GM12891 (cell line): ENCODE results near the gene TMCC1.
"Not testable (repeated sequence)": the region's sequence is repeated elsewhere in the genome, so short reads cannot be mapped to it uniquely, and the experiment has no call there.

ENCODE experiments used
- DNase-seq: peaks from one replicate; pipeline ENCODE4 v3.0.0; 2011; ENCODE audit warnings: low spot score; ENCODE audit not compliant: insufficient read length
- FAIRE-seq: peaks from 2 replicates; lab custom pipeline; 2011; peaks lifted over from hg19 to GRCh38; lab: Jason Lieb, UNC
- PAX5 ChIP-seq: IDR thresholded peaks from 2 replicates; pipeline ENCODE4 v1.6.1; 2011; ENCODE audit warnings: low read length, moderate library complexity, mild to moderate bottlenecking; ENCODE audit not compliant: insufficient read depth, severe bottlenecking
- POLR2A ChIP-seq: IDR thresholded peaks from 2 replicates; pipeline ENCODE4 v1.6.1; 2011; ENCODE audit warnings: low read depth, low read length, control low read depth
- POLR2AphosphoS5 ChIP-seq: IDR thresholded peaks from 2 replicates; pipeline ENCODE4 v1.6.1; 2011; ENCODE audit warnings: low read depth, low read length, control low read depth
- POU2F2 ChIP-seq: IDR thresholded peaks from 2 replicates; pipeline ENCODE4 v1.6.1; 2011; ENCODE audit warnings: low read depth, mild to moderate bottlenecking, control low read depth, low read length, moderate library complexity
- SPI1 ChIP-seq: IDR thresholded peaks from 2 replicates; pipeline ENCODE4 v1.6.1; 2011; ENCODE audit warnings: low read depth, low read length, control low read depth
- TAF1 ChIP-seq: IDR thresholded peaks from 2 replicates; pipeline ENCODE4 v1.6.1; 2011; ENCODE audit warnings: low read depth, low read length, control low read depth

The TMCC1 gene

DNA sequence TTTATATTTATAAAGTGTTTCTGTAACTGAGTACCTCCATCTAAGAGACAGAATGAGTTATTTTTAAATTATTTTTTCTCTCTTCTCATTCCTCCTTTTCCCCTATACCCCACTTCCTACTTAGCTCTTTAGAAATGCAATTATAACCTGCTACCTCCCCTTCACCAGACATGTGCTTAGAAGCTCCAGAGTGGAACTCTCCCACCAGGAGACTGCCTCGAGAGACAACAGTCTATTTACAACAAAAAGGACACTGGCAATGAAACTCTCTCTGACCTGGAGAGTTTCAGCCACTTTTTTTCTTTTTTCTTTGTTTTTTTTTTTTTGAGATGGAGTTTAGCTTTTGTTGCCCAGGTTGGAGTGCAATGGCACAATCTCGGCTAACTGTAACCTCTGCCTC is 177.7 kb downstream of the TMCC1 start:
- FAIRE-seq (no peak), DNase-seq (no peak)
- TF ChIP-seq TAF1 = no peak
- no peak for TF ChIP-seq POLR2A
- TF ChIP-seq POU2F2 = no peak
- no peak for TF ChIP-seq SPI1
- no peak for TF ChIP-seq PAX5
- TF ChIP-seq POLR2AphosphoS5 = no peak

- FAIRE-seq (no peak), DNase-seq (no peak)
- TF ChIP-seq PAX5 (no peak), POLR2A (no peak), TAF1 (no peak), SPI1 (no peak), POU2F2 (no peak), POLR2AphosphoS5 (no peak)
Observed at GRCh38 chr3:129708328-129708861, 185.1 kb downstream of the TMCC1 start.

DNA sequence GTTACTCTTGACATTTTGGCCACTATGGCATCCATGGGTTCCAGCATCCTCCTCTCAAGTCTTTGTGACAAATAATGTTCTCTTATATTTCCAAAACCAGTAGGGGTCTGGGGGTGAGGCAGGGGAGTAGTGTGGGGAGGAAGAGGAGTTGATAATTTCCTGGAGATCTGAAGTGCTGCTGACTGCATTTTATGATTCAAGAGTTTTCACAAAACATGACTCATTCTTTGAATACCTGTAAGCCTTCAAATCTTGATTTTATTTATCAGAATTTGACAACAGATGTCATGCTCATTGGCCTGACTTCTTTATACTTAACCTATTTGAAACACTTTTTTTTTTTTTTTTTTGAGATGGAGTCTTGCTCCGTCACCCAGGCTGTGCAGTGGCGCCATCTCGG is 188.2 kb downstream of the TMCC1 start:
- DNase-seq = no peak
- no peak for FAIRE-seq
- TF ChIP-seq TAF1 (no peak), POU2F2 (no peak), POLR2A (no peak)

DNA sequence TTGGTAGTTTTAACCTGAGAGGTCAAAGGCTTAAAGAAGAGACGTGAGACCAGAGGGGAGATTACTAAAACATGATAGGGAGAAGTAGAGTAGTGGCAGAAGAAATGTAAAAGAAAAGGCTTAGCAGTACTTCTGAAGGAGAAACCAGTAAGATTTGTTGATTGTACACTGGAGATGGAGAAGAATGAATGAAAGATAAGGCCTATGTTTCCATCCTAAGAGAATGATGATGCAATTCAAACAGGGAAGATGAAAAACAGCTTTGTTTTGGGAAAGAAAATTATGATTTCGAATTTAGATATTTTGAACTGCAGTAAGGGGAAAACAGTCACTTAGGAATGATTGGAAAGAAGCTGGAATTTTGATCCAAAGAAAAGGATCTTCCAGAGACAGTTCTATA is 189.6 kb downstream of the TMCC1 start:
- FAIRE-seq = no peak
- TF ChIP-seq POU2F2 (no peak), TAF1 (no peak), PAX5 (no peak), SPI1 (no peak), POLR2AphosphoS5 (no peak), POLR2A (no peak)

DNA sequence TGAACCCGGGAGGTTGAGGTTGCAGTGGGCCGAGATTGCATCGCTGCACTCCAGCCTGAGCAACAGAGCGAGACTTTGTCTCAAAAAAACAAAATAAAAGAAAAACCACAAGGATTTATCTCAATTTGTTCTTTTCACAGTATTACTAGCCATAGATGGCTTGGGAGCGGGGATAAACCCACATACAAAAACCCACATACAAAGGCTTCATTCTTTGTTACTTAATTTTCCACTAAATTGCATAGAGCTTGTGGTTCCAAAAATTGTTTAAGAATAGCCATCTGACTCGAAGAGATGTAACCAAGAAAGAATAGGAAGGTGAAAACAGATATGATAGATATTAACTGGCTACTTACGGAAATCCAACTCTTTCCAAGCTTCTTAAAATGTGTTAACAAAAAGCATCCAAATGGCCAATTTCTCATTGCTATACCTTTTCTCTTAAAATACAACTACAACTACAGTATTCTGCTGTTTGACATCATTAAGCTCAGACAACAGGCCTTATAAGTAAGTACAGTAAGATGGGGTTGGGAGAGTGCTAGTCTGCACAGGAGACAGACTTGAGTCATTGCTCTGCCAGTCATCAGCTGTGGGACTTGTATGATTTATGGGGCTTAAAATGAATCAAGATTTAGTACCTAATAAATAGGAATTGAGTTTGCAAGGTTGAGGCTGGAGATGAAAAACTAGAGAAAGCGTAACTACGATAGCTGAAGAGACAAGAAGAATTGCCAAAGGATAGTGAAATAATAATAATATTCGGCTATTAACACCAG is 190.4 kb downstream of the TMCC1 start:
- FAIRE-seq (no peak), DNase-seq (no peak)
- no peak for TF ChIP-seq PAX5
- TF ChIP-seq TAF1 = no peak
- TF ChIP-seq SPI1 = no peak
- no peak for TF ChIP-seq POLR2A
- no peak for TF ChIP-seq POU2F2
- TF ChIP-seq POLR2AphosphoS5 = no peak

More for the DNA sequence above, 189.6 kb downstream of the TMCC1 start:
- no peak for DNase-seq

DNA sequence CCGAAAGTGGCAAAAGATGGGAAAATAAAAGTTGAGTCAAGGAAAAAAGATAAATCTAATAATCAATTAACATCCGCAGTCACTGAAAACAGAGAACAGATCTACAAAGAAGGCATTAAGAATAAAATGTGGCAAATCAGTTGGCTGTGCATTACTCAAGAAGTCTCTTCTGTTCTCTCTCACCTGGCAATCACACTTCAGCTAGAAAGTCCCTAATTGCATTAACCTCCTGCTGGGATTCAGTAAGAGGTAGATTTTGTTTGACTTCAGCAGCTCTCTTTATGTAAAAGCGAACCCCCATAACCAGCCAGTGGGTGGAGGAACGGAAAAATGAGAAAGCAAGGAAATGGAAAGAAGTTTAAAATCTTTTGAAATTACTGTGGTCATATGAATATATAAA is 192.3 kb downstream of the TMCC1 start:
- no peak for TF ChIP-seq SPI1
- TF ChIP-seq POLR2A = no peak
- TF ChIP-seq POLR2AphosphoS5 = no peak
- no peak for TF ChIP-seq POU2F2
- TF ChIP-seq TAF1 = no peak
- no peak for TF ChIP-seq PAX5
- FAIRE-seq (no peak), DNase-seq (no peak)

DNA sequence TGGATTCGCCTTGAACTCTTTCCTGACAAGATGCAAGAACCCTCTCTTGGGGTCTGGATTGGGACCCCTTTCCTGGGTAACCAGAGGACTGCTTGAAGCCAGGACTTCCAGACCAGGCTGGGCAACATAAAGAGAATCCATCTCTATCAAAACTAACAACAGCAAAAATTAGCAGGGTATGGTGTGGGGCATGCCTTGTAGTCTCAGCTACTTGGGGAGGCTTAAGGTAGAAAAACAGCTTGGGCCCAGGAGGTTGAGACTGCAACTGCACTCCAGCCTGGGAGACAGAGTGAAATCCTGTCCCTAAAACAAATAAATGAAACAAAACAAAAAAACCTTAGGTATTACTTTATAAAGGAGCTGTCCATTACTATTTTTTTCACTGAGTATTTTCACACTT is 193.9 kb downstream of the TMCC1 start:
- FAIRE-seq = no peak
- TF ChIP-seq POU2F2 = no peak
- TF ChIP-seq SPI1 = no peak
- TF ChIP-seq POLR2A = no peak
- no peak for TF ChIP-seq PAX5
- no peak for TF ChIP-seq TAF1
- TF ChIP-seq POLR2AphosphoS5 = no peak
- DNase-seq = no peak

- FAIRE-seq (no peak), DNase-seq (no peak)
- TF ChIP-seq POU2F2 (no peak), PAX5 (no peak), POLR2AphosphoS5 (no peak), TAF1 (no peak), POLR2A (no peak), SPI1 (no peak)
Observed at GRCh38 chr3:129699199-129699598, 194.3 kb downstream of the TMCC1 start.

- no peak for FAIRE-seq
- TF ChIP-seq POU2F2 (no peak), PAX5 (no peak), POLR2AphosphoS5 (no peak), TAF1 (no peak), SPI1 (no peak), POLR2A (no peak)
- no peak for DNase-seq
Observed at GRCh38 chr3:129697229-129697969, 196.1 kb downstream of the TMCC1 start.

DNA sequence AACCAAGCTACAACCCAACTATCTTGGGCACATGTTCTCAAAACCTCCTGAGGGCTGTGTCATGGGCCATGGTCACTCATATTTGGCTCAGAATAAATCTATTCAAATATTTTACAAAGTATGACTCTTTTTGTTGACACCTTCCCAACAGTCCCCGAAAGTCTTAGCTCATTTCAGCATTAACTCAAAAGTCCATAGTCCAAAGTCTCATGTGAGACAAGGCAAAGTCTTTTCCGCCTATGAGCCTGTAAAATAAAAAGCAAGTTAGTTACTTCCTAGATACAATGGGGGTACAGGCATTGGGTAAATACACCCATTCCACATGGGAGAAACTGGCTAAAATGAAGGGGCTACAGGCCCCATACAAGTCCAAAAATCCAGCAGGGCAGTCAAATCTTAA is 197.1 kb downstream of the TMCC1 start:
- not testable (repeated sequence) for DNase-seq, FAIRE-seq
